Midbrain (tissue), 1 donor: ENCODE data around the gene TBC1D19.

ENCODE experiments used
- DNase-seq: peaks from one replicate; lab custom pipeline; 2025; lab: John Stamatoyannopoulos, UW

TBC1D19 gene

DNA sequence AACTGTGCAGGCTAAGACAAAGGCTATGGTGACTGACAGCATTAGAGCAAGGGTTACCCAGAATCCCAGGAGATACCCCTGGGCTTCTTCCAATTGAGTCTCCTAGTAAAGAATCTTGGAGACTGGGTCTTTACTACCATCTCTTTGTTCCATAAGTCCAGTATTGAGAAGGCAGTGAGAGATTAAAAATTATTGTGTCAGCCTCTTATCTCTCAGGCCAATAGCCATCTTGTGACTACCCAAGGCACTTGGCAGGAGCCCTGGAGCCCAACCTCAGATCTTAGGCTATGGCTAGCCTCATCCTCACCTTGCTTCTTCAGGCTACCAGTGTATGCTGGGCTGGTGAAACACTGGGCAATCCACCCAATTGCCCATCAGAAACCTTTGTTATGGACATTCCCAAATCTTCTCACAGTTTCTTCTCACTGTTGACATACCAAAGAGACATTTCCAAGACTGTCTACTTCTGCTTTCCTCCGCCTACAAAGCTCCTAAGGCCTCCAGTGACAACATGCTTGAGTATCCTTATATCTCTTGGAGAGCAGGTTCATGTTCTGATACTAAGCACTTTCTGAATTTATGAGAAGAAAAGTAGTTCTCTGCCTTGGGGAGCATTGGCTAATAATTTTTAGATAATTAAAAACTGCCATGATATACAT is 200.5 kb downstream of the TBC1D19 start:
- DNase-seq = no peak

DNA sequence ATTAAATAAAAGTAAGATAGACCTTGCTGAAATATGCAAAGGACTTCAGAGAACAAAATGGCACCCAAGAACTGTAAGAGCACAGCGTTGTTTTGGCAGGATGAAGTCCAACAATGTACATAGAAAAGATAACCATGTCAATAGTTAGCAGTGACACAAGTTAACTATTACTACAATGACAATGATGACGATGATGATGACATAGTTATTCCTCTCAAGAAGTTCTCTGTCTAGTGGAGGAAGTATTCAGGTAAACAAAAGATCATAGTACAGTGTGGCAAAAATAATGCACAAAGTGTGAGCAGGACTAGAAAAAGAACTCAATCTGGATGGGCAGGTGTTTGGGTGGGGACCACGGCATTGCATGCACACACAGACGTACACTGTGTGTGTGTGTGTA is 201.4 kb downstream of the TBC1D19 start:
- DNase-seq = no peak

DNA sequence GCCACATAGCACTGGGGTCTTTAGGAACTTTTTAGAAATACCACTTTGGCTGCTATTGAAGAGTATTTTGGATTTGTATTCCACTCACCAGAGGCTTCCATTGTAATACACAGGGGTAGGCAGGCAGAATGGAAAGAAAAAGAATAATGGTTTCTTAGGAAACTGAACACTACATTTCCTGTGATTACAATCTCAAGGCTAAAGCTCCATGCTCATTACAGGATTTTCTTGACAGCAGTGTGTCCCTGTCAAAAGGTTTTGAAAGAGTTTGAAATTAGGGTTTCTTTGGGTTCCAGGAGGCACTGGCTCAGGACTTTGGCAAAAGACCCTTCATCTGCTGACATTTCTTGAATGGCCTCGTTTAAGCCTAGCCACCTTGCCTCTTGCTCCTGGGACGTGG is 201.9 kb downstream of the TBC1D19 start:
- no peak for DNase-seq

DNA sequence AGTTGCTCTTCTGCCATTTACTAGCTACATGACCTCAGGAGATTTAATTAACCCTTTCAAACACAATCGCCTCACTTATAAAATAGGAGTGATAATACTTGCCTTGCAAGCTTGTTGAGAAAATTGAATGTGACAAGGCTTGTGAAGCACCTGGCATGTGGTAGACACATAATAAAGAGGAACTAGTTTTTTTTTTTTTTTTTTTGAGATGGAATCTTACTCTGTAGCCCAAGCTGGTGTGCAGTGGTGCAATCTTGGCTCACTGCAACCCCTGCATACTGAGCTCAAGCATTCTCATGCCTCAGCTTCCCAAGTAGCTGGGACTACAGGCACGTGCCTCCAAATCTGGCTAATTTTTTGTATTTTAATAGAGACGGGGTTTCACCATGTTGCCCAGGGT is 203.0 kb downstream of the TBC1D19 start:
- no peak for DNase-seq

DNA sequence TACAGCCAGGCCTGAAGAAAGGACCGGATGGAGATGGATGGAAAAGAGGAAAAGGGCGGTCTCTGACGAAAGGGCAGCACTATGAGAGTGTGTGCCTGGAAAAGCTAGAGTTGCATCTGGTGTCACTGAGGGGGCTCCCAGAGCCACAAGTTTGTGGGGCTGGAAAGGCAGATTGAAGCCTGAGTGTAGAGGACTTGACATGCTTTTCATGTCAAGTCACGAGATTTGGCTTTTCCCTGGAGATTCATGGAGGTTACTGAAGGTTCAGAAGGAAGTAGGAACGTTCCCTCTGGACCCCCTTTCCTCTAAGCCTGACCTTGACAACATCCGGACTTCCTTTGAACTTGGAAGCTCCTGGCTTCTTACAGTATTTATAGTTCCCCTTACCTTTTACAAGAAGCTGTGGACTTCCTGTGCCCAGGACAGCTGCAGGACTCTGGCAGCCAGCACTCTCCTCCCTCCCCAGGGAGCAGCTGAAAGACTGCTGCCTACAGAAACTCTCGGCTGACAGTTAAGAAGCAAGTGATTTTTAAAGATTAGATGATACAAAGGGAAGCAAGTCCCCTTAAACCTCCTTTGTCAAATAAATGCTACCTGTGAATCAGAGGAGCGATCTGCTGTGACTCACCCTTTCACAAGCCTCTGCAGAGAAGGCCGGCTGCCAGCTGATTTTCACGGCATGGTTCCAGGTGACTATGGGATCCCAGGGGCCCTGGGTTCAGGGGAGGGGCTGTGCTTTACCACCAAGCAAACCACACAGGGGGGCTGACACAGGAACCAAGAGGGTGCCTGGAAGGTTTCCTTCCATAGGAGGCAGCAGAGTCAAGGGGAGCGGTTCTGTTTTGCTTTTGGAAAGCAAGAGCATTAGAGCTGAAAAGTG is 203.8 kb downstream of the TBC1D19 start:
- no peak for DNase-seq

DNA sequence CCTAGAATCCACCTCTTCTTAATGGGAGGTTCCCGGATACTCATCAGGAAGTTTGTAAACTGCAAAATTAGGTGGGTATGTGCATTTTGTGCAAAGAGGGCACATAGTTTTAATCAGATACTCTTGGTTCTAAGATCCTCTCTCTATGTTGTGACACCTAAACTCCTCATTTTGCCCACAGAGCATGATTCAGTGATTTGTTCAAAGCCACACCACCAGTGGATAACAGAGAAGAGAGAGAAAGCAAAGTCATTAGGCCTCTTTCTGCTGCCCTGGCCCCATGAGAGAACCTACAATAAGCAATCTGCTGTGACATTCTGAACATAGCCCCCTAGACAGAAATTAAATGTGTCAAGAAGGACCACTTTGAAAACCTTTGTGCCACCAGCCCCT is 204.5 kb downstream of the TBC1D19 start:
- DNase-seq = no peak

DNA sequence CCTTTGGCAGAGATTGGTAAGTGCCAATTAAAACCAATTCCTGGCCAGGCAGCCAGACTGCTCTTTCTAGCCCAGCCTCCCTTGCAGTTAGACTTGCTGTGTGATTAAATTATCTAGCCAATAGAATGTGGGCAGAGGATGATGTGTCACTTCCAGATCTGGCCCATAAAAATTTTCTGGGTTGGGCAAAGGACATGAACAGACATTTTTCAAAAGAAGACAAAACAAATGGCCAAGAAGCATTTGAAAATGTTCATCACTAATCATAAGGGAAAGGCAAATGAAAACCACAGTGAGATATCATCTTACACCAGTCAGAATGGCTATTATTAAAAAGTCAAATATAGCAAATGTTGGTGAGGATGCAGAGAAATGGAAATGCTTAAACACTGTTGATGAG is 205.3 kb downstream of the TBC1D19 start:
- DNase-seq = no peak

DNA sequence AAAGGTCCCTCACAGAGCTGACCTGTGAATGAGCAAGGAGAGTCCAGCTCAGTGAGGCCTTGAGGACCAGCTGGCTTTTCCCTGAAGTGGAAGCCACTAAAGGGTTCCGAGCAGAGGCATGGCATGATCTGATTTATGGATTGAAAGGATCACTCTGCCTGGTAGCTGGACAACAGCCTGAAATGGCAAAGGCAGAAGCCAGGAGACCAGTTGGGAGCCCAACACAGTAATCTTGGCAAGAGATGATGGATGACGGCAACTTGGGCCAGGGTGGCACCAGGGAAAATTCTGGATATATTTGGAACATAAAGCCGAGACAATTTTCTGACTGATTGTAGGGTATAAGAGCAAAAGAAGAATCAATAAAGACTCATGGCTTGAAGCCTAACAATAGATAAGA is 207.5 kb downstream of the TBC1D19 start:
- no peak for DNase-seq

DNA sequence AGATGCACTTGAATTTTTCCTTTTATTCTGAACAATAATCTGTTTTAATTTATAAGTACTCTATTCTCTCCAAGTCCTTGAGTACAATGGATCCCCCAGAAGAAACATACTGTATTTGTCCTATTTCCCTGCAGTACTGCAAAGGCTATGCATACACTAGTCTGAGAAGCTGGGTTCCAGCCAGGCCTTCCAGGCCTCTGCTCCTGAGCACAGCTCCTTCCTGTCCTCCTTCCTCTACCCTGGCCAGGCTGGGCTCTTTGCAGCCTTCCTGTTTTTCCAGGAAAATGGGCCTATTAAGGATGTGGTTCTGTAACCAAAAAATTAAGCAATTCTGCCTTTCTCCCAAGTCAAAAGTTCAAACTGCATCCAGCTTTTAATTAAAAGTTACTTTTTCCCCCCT is 208.8 kb downstream of the TBC1D19 start:
- no peak for DNase-seq

DNA sequence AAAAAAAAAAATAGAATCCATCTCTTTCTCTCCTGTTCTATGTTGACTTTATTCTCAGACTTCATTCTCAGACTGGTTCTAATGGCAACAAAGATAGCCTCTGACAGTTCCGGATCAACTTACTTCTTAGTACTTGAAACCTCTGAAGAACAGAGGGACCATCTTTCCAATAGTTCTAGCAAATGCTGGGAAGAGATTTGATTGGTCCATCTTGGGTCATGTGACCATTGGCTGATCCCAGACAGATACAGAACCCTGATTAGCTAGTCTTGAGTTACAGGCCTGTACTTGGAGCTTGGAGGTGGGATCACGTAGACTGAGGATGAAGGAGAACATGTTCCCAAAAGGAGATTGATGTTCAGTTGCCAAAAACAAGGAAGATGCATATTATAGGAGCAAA is 209.9 kb downstream of the TBC1D19 start:
- DNase-seq = no peak

DNA sequence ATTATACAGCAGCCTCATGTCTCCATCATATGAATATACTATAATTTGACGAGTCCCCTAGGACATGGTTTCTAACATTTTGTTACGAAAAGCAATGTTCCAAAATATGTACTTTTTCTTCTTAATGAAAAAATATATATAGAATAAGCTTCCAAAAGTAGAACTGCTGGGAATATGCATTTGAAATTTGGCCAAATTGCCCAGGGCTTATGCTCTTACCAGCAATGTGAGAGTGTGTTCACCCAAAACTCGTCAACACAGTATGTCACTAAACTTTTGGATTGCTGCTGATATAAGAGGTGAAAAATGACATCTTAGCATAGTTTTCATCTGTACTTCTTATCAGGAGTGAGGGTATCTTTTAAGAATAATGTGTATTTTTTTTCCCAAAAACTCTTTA is 212.2 kb downstream of the TBC1D19 start:
- DNase-seq = no peak

DNA sequence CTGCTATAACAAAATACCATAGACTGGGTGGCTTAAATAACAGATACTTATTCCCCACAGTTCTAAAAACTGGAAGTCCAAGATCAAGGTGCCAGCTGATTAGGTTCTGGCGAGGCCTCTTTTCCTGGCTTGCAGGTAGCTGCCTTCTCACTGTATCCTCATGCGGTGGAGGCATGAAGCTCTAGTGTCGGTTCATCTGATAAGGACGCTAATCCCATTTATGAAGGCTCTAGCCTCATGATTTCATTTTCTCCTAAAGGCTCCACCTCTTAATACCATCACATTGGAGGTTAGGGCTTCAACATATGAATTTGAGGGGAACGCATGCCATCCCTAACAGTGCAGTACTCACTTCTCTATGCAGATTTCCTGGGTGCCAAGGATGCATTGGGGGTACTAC is 218.9 kb downstream of the TBC1D19 start:
- no peak for DNase-seq

DNA sequence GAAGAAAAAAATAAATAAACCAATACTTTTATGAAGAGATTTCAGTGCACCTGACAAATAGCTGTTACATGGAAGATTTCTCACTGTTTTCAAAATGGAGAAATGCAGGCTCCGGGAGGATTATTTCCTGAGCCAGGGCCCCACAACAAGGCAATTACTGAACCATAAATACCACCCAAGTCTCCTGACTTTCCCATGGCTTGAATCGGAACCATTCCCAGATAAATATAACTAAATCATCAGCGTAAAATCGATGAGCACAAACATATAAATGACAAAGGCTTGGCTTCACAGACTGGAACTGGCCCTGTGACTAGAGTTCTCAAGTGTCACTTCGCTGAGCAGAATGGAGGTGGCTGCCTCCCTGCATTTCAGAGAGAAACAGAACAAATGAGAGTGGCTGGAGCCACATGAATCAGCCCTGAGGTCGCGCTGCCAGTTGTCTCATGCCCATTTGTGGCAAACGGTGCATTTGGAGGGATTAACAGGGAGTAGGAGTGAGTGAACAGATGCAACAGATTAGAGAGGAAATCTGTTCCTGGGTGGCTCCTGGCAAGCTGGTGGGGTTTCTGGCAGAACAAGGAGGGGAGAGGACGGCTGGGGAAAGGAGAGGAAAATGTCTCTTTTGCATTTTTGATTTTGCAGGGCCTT is 219.5 kb downstream of the TBC1D19 start:
- DNase-seq = no peak

DNA sequence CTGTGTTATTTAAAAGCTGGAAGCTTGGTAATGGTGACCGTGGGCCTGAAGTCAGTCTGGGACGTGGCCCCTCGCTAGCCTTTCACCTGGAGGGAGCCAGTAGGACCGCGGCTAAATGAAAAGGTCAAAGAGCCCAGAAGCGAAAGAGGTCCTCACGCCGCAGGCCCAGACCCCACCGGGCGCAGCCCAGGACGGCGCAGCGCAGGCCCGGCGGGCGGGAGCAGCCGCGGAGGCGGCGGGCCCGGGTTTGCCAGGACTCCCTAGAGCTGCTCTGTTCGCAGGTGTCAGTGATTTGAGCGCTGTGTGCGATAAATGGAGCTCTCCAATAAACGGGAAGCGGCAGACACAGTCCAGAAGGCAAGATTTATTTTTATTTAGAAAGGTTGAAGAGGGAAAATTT is 220.6 kb downstream of the TBC1D19 start:
- DNase-seq = no peak

DNA sequence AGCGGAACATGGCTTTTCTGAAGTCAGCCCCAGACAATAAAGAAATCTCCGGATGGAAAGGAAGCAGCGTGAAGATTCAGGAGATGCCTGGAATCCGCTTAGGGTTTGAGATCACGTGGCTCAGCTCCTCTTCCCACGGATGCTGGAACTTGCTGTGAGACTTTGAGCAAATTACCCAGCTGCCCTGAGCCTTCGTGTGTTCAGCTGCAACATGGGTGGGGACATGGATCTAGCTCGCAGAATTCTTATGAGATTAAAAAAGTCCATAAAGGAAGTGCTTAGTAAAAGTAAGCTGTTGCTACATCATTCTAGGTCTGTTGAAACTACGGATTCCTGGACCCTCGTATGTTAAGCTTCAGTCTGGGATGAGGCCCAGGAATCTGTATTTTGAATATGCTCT is 221.0 kb downstream of the TBC1D19 start:
- no peak for DNase-seq
